NOMO-1 (cell line): ENCODE results near the gene ST3GAL3.
A peak's percentile ranks its signal among the peaks of the same experiment; 100 is the strongest.

Source experiments
- DNase-seq, 2 experiments: peaks; one replicate each; lab custom pipeline; 2025; ENCODE audit not compliant: unreplicated experiment in 2 of 2; lab: John Stamatoyannopoulos, UW

ST3GAL3 gene

GRCh38 chr1:43974443-43975248 lies 267.3 kb downstream of the ST3GAL3 start, which contains the start of gene ATP6V0B:
TSS of gene ATP6V0B (plus strand) at chr1:43974960. CDS start at chr1:43975041, 81 bp downstream.
- peak; percentile 90 to 92 for DNase-seq

GRCh38 chr1:43975249-43975961 lies 268.1 kb downstream of the ST3GAL3 start:
- peak; percentile 55 to 76 for DNase-seq

- no peak for DNase-seq
Measured at GRCh38 chr1:43976045-43976444, 268.7 kb downstream of the ST3GAL3 start.

GRCh38 chr1:43976890-43977289 lies 269.6 kb downstream of the ST3GAL3 start:
- DNase-seq: no peak

GRCh38 chr1:43977376-43978263 lies 270.3 kb downstream of the ST3GAL3 start:
- no peak for DNase-seq

GRCh38 chr1:43978264-43978550 lies 270.9 kb downstream of the ST3GAL3 start:
- DNase-seq: peak in 1 of 2 experiments; percentile 16

- no peak for DNase-seq
Measured at GRCh38 chr1:43978551-43979260, 271.4 kb downstream of the ST3GAL3 start, which contains the start of gene B4GALT2. TSS of gene B4GALT2 (plus strand) at chr1:43979210. CDS start at chr1:43981161, 1,951 bp downstream.

GRCh38 chr1:43979261-43979527 lies 271.9 kb downstream of the ST3GAL3 start:
- no peak for DNase-seq

GRCh38 chr1:43979528-43980254 lies 272.4 kb downstream of the ST3GAL3 start:
- DNase-seq: no peak

GRCh38 chr1:43980255-43981134 lies 273.2 kb downstream of the ST3GAL3 start:
- no peak for DNase-seq
